ENCODE data around the gene ZFHX3.

The ZFHX3 gene

DNA sequence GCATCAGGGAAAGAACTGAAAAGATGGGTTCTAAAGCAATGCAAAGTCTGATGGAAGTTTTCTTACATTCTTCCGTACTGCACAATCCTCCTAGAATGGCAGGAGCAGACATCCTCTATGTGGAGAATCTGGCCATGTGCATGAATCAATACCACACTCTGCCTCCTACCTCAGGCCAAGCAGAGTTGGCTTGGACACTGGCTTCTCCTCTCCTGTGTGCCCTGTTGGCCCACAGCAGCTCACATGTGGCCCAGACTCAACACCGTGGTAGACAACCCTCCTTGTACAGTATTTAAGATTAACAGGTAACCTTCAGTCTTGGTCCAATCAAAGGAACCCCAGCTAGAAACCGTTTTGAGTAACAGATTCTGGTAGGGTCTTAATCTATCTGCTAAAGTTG lies 101.9 kb downstream of the ZFHX3 start:
- DNase-seq = no peak

DNA sequence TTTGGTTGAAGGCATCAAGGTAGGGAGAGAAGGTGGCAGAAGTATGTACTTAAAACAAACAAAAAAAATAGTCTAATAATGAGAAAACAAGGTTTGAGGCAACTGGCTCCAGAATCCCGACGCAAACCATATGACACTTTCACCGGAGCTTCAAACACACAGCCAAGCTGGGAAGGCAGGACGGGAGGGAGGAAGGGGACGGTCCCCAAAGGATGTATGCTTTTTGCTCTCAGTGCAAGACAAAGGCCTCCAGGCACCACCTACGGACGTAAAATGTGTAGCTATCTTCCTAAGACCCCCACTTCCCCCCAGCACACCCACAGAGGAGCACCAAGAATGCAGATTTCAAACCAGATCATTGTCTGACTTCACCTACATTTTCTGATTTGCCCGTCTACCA lies 102.3 kb downstream of the ZFHX3 start:
- DNase-seq = no peak

DNA sequence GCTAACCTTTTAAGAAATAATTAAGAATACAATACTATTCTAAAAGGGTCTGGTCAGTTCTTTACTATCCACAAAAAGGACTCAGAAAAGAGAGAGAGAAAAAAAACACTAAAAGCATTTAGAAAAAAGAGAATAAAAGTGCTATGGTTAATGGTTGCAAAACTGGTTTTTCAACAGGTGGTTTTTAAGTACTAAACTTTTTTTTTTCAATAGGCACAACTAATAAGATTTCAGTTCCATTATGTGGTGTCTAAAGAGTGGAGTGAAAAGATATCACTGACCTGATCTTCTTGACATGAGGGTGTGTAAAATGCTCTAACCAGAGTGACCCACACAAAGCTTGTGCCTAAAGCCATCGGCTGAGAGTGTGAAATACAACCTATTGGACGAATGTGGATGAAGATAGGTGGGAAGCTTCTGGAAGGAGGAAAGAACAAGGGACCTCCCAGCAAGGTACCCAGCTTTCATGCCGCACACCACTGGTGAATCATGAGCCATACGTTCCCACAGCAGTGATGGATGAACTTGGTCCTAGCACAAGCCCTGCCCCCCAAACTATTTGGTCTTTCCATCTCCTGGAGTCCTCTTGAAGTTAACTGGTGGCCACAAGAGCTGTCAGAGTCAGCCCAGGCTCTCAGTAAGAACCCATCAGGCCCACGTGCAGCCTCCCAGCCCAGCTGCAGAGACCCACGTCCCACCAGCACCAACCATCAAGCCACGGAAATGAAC lies 103.0 kb downstream of the ZFHX3 start:
- DNase-seq = no peak

DNA sequence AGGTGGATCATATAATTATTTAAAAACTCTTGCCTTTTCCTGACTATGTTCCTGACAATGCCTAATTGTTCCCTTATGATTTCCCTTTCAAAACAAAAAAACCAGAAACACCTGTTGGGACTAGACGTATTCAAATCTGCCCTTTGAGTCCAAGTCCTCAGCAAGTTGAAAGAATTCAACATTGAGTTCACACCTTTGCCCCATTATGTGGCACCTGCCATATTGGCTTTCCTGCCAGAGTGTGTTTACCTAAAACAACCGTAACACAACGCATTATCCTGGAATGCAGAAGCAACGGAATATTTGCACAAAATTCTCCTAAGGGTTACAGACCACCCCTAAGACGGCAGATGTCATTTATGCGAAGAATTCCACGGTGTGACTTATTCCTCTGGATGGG lies 105.9 kb downstream of the ZFHX3 start:
- no peak for DNase-seq

DNA sequence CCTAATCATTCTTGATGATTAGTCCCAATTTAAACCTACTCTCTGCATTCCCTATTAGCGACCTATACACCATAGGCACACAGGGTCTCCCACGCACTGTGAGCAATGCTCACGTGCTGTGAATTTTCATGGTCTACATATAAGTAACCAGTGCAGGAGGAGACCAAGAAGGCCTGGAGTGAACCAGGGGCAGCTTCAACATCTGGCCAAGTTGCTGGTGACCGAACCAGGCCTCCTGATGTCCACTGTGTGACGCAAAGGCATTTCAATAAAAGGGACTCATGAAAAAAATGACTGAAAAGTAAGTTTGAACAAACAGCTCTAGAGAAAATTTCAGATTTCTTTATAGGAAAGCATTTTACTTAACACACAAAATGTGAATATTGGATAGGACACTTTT lies 107.0 kb downstream of the ZFHX3 start:
- DNase-seq = no peak

DNA sequence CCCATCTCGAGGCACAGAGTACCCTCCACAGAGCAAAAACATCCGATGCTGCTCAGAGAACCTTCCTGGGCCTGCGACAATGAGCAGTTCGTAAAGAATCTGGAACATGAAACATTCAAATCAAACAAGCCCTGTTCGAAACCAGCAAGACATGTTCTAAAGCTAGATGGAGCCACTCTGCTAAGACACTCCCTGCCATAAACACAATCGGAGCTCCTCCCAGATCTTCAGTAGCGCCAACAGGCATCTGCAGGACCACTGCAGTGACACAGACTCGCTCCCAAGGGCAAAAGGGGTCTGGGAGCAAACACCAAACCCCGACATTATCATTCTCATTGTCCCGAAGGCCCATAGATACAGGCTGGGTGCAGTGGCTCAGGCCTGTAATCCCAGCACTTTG lies 108.7 kb downstream of the ZFHX3 start:
- no peak for DNase-seq

DNA sequence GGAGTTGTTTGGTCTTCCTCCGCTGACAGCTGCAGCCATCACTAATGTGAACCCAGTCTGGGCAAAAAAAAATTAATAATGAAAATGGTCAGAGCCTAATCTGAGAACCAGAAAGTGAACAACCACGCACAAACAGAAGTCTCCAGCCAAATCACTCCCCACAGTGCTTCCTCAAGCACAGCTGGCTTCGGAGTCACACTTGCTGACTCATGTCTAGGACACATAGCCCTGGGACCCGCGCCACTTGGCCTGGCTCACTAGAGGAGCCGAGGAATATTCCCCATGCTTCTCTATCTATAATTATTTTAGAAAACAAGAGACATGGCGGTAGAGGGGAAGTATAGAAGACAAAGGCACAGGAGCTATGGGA lies 109.1 kb downstream of the ZFHX3 start:
- DNase-seq = no peak

DNA sequence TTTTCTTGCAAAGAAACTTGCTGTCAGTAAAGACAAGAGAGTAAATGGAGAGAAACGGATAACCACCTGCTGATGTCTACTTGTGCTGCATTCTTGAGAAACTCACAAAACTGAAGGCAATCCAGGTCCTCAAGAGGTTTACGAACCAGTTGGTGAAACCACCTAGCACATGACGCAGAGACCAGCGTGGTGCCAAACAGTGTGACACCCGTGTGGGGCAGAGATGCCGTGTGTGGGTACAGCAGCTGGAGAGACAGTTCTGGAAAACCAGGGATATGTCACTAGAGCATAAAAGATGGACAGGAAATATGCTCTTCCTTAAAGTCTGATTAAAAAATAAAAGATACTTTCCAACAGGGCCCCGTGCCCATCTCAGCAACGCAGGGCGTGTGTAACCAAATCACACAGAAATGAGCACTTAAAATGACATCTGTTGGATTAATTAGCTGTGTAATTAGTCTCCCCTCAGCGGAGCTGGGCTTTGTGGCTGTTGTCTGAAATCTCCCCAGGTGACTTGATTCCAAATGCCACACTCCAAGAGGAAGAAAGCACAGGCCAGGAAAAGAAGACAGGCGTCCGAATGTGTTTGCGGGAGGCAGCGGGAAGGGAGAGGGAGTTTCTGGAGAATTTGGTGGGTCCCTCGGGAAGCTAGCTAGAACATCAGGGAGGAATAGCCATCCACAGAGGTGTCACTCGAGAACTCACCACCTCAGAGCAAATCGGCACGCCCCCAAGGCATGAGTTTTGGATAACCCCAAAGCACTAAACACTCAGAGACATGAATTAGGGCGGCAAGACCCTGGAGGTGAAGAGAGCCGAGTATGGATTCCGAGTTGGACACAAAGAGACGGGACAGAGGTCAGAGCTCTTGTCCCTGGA lies 109.8 kb downstream of the ZFHX3 start:
- no peak for DNase-seq

DNA sequence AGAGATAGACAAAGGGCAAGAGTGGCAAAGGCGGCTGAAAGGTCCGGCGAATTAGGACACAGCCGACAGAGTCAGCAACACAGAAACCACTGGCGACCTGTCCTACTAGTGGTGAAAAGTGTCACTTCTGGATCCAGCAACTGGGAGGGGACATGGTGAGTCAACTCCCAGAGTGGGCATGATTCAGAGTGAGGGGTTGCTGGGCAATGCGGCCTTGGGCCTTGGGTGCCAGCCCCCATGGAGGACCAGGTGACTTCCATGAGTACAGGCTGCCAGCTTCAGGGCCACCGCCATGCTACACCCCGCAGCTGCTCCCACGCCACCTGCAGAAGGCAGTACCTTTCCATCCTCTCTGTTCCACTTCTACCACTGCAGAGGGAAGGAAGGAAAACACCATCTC lies 110.6 kb downstream of the ZFHX3 start:
- DNase-seq = no peak

DNA sequence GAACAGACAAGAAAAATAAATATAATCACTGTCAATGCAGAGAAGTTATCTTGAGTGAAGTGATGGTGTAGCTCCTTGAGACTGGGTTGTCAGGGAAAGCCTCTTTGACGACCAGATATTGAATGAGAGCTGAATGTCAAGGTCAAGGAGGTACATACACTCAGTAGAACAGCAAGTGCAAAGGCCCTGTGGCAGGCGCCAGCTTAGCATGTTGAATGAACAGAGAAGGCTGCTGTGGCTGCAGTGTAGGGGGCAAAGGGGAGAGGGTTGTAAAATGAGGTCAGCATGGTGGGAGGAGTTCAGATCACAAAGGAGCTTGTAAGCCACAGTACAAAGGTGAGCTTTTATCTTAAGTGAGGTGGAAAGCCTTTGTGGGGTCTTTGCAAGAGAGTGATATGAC lies 111.5 kb downstream of the ZFHX3 start:
- DNase-seq = no peak

DNA sequence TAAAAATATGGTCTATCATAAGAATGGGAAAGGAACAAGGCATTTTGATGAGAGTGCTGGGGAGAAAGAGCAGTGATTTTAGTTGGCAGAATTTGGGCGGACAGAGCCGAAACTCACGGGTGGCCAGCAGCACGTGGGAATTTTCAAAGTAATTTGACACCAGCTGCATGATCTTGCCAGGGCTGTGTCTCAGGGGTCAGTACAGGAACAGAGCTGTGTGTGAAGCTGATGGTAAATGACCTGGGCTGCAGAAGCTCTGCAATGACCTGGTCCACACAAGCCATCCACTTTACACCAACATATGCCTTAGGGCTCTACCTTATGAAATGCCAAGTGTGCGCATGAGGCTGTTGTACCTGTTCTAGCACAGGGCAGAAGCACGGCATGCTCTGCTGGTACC lies 112.0 kb downstream of the ZFHX3 start:
- no peak for DNase-seq

DNA sequence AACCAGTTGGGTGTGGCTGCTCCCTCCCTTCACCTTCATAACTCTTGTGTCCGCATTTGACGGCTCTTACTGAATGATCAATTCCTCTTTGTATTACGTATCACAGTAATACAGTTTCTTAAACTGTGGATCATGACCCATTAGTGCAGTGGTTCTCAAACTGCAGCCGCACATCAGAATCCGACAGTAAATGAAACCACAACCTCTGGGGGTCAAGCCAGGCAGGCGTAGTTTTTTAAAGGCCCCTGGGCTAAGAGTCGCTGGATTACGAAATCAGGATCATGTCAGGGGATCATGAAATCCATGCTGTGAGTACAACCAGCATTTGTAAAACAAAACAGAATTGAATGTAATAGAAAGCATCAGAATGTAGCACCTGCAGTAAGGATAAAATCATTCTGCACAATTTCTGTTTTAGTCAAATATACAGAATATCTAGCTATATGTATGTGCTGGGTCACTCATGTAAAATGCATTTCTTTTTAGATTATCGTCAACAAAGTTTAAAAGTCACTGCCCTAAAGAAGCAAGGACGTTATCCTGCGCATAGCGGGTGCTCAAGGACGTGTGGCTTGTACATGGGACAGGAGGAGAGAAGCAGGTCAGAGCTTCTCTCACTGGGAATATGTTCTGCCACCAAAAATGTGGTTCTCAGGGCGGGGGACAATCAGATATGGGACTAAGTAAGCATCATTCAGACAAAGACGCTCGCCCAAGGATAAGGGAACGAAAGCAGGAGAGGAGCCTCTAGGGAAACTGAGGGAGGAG lies 113.1 kb downstream of the ZFHX3 start:
- DNase-seq = no peak

DNA sequence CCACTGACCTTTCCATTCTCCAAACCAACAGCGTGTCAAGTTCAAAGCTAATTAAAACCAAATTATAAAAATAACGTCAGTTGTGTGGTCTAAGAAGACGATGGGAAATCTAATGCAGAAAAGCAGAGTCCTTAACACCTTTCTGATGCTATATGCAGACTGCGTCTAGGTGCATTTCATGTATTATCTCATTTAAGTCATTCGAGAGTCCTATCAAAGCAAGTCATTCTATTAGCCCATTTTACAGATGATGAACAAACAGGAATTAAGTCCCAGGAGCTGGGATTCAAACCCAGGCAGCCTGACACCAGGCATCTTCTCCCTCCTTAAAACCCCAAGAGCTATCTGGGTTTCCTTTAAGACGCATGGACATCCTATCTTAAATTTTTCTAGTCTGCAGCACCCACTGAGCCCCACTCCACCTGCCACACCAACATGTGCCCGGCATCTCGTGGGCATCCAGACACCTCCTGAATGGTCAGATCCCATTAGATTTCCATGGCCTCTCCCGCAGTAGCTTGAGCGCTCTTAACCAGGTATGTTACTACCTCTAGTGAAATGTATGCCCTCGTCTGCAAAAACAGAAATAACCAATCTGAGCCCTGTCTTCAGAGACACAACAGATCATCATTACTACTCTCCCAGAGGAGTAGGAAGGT lies 115.1 kb downstream of the ZFHX3 start:
- no peak for DNase-seq

DNA sequence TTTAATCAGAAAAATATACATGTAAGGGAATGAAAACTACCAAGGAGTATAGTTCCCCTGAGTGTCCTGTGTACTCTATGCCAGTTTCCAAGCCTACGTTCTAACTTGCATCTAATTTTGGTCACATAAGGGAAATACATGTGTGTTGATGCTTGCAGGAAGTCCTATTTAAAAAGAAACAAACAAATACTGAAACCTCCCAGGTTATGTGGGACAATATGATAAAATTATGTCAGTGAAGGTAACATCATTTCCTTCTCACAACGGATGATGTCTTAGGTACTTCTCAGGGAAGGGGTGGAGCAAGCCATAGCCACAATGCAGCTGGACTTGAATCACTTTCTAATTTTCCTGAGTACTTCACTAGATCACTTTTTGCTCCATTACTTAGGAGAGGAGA lies 115.9 kb downstream of the ZFHX3 start:
- DNase-seq = no peak

DNA sequence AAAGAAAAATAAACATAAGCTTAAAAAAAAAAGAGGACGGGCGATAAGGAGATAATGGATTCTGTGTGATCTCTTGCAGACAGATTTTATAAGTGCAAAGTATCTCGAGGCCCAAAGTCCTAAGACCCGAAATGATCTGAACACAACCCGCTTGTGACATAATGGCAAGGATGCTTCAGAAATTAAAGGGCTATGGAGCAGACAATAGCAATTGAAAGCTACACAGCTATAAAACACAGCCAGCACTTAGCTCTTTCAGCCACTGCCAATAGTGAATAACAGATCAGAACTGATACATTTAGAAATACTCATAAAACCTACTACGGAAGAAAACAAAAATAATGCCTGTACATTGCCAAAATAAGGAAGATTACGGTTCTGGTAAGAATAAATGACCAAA lies 117.5 kb downstream of the ZFHX3 start:
- no peak for DNase-seq

DNA sequence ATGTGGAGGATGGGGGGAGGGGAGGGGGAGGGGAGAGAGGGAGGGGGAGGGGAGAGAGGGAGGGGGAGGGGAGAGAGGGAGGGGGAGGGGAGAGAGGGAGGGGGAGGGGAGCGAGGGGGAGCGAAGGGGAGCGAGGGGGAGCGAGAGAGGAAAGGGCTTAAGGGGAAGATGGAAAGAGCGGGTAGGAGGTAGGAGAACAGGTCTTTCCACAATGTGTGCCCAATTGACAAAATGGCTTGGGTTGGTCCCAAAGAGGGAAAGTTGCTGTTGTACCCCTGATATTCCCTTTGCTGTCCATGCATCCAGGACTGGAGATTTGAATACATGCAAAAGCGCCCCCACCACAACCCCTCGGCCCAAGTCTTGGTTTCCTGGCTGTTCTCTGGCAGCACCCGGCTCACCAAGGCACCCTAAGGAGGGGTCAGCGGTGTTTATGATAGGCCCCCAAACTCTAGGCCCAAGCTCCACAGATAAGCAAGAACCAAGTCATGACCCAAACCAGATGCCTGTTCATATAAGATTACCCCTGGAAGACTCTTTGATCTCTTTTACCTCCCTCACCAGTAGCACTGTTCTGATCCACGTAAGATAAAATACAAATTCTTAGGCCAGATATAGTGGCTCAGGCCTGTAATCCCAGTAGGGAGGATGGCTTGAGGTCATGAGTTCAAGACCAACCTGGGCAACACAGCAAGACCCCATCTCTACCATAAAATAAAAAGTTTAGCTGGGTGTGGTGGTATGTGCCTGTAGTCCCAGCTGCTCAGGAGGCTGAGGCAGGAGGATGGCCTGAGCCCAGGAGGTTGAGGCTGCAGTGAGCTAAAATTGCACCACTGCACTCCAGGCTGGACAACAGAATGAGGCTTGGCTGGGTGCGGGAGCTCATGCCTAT lies 119.6 kb downstream of the ZFHX3 start:
- DNase-seq = no peak

DNA sequence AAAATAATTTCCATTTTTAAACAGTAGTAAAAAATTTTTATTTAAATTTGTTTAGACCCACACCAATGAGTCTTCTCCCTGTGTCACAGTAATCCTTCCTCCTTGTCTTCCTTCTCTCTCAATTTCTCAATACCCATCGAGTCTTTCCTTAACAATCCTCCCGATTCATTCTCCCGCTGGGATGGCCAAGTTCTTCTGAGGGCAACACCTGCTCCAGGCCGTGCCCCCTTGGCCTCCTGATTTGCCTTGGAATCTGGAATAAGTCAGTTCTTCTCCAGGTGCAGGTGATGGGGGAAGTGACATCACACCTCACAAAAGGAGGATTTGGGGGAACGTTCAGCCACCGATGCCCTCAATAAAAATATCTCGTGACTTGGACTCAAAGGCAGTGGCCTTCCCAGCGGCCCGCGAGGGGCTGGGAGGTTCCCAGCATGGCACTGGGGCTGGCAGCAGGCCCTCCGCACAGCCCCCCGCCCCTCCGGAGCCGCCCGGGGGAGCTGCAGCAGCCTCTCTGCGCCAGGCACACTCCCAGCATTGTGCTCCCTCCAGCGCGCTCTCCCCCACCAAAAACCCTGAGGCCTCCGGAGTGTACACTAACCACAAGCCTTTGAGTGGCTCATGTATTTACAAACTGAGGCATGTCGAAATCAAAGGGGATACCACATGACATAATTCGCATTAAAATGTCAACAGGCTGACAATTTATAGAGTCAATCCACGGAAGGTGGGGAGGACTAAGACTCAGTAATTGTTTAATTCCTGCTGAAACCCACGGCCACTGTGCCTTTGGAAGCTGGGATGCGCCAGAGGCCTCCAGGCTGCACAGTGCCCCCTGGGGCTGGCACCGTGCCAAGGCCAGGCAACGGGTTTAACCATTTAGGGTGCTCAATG lies 120.5 kb downstream of the ZFHX3 start:
- no peak for DNase-seq

DNA sequence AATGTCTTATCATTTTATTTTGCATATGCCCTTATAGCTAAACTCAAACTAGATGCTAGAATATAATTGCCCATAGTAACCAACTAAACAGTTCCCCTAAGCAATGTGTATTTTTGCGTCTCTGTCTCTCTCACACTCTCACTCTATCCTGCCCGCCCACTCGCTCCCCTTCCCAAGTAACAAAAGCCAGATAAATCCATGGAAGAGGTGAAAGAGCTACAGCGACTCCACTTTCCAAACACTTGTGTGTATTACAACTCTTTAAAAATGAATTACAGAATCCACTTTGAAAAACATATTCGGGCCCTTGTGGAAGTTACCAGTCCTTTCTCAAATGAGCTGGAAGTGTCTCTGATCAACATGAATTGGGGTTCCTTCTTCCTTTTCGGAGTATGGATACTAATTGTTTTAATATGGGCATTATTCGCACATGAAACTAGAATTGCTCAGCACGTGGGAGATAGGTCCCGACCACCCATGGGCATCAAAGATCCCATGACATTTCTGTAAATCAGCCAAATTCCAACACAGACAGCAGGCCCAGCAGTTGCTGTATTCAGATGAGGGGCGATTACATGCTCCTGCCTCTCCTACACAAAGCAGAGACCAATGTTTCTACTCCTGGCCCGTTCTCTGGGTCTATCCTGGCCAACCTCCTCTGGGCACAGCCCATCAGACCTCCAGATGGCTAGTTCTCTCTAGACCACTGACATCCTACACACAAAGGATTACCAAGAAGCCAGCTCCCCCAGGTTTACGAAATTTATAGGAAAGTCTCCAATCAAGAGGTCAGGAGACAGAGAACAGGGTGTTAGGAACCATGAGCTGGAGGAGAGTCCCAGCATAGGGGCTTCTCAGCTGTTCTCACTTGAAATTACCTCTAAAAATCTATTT lies 121.5 kb downstream of the ZFHX3 start:
- no peak for DNase-seq

DNA sequence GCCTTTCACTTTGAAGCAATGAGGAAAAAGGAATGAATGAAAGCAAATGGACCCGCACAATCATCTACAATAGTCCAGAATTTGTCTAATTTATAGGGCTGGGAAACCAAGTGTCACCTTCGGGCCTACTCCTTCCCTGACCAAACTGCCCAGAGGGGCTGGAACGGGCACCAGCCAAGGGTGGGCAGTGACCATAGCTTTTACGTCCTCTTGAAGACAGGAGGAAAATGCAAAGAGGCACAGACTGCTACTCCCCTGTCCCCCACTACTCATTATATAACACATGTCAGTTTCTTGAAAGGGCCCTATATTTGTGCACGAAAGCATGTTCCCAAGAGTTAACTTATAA lies 122.3 kb downstream of the ZFHX3 start:
- DNase-seq = no peak

Data from stimulated activated naive CD4-positive, alpha-beta T cell (primary cell).